HG02759 (cell line): ENCODE results near the gene SHCBP1L.

Source experiments
- ATAC-seq: cut with Tn5 transposase; IDR thresholded peaks from one replicate; pipeline ENCODE4 v1.9.1; 2021; ENCODE audit warnings: mild to moderate bottlenecking, moderate library complexity; ENCODE audit not compliant: unreplicated experiment

Gene SHCBP1L

GRCh38 chr1:182952677-182953444 is at the start of gene SHCBP1L:
Gene SHCBP1L (minus strand): TSS chr1:182953166. CDS start chr1:182953133, 33 bp downstream.
- ATAC-seq: no peak

DNA sequence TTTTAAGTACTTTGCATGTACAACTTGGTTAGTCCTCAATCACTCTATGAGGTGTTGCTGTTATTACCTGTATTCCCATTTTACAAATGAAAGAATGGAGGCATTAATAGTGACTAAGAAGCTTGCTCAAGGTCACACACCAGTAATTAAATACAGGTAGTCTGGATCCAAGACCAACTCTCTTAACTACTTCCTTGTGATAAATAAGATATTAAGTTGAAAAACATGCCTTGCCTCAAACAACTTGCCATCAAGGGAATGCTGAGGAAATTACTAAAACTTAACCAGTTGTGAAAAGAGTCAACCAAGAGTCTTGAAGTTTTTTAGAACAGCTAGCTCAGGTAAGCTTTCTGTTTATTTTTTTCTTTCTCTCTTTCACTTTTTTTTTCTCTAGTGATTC is 49.3 kb upstream of the SHCBP1L start:
- no peak for ATAC-seq

DNA sequence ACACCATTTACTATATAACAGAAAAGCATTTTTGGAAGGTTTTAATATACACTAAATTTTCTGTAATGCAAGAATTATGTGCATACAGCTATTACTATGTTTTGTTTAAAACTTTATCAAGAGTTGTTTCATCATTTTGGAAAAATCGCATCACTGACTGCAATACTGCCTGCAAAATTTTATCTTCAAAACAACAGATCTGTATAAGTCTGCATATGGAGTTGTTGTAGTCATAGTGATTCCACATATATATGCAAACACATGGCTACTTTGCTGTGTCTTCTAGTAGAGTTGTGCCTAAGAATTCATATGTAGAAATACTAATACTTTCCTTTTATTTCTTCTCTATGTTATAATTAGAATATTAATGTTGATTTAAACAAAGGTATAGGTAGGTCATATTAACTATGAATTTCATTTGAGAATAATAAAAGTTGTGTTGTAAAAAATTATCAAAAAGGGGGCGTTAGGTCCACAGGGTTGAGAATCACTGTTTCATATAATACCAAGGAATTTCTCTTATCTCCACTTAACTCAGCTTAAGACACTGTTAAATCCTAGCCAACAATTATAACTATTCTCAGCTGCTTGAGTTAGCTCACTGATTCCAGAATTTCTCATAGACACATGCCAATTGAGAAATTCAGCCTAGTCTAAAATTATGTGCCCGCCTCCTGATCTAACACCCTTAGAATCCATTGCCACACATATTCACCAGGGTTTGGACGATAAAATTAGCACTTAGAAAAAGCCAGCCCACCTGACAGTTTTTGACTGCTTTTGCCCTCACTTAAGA is 47.4 kb upstream of the SHCBP1L start:
- ATAC-seq: no peak

DNA sequence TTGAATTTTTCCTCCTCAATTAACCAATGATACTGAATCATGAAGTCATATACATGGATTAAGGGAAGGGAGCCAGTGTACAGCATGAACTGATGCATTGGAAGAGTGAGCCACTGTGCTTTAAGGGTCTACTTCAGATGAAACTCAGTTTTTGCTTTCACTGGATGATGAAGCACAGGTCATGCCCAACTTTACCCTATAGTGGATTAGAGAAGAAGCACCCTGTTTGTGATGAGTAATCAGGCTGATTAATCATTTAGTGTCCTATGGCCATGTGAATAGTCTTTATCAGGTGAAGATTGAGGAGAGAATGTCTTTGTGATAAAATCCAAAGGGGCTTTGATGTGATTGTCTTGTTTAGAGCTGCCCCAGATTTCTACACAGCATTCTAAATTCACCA is 45.5 kb upstream of the SHCBP1L start:
- no peak for ATAC-seq

- no peak for ATAC-seq
Measured at GRCh38 chr1:182996816-182997215, 43.9 kb upstream of the SHCBP1L start.

- ATAC-seq: no peak
Measured at GRCh38 chr1:182995894-182996293, 42.9 kb upstream of the SHCBP1L start.

GRCh38 chr1:182993746-182994145 is 40.8 kb upstream of the SHCBP1L start:
- no peak for ATAC-seq

- no peak for ATAC-seq
Measured at GRCh38 chr1:182990413-182991144, 37.6 kb upstream of the SHCBP1L start.

GRCh38 chr1:182985876-182986275 is 32.9 kb upstream of the SHCBP1L start:
- no peak for ATAC-seq

DNA sequence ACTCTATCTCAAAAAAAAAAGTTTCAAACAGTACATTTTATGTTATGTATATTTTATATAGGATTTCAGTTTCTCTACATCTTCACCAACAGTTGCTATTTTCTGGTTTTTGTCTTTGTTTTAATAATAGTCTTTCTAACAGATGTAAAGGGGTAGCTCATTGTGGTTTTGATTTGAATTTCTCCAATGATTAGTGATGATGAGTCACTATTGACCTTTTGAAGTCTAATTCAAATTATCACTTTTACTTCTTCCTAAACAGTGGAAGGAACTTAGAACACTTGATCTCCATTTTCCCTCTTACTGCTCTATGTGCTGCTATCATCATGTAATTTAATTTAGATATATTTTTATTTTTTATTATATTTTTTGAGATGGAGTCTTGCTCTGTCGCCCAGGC is 31.7 kb upstream of the SHCBP1L start:
- ATAC-seq: no peak

DNA sequence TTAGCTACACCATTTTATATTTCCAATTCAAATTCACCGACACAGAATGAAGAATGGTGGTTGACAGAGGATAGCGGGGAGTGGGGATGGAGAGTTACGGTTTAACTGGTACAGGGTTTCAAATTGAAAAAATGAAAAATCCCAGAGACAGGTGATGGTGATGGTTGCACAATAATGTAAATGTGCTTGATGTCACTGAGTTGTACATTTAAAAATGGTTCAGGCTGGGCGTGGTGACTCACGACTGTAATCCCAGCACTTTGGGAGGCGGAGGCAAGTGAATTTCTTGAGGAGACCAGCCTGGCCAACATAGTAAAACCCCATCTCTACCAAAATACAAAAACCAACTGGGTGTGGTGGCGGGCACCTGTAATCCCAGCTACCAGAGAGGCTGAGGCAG is 31.2 kb upstream of the SHCBP1L start:
- ATAC-seq: no peak

DNA sequence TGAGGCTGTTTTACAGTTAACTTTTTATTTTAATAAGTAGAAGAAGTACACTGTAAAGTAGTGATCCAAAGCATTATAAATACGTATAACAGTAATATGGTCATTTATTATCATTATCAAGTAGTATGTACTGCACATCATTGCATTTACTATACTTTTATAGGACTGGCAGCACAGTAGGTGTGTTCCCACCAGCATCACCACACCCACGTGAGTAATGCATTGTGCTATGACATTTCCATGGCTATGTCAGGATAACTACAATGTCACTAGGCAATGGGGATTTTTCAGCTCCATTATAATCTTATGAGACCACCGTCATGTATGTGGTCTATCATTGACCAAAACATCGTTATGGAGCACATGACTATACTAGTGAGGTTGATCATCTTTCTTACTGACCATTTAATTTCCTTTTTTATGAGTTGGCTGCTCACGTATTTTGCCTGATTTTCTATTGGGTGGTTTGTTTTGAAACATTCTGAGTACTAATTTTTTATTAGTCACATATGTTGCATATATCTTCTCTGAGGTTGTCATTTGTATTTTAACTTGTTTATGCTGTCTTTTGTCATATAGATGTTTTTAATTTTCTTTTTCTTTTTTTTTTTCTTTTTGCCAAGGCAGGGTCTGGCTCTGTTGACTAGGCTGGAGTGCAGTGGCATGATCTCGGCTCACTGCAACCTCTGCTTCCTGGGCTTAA is 25.3 kb upstream of the SHCBP1L start:
- no peak for ATAC-seq

DNA sequence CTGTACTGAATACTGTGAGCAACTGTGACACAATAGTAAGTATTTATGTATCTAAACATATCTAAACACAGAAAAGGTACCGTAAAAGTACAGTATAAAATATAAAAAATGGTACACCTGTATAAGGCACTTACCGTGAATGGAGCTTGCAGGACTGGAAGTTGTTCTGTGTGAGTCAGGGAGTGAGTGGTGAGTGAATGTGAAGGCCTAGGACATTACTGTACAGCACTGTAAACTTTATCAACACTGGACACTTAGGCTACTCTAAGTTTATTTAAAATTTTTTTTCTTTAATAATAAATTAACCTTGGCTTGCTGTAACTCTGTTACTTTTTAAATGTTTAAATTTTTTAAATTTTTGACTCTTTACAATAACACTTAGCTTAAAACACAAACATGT is 24.5 kb upstream of the SHCBP1L start:
- no peak for ATAC-seq

- ATAC-seq: no peak
Measured at GRCh38 chr1:182974506-182975191, 21.7 kb upstream of the SHCBP1L start.

- no peak for ATAC-seq
Measured at GRCh38 chr1:182972829-182973228, 19.9 kb upstream of the SHCBP1L start.

GRCh38 chr1:182972231-182972630 is 19.3 kb upstream of the SHCBP1L start:
- no peak for ATAC-seq

- no peak for ATAC-seq
Measured at GRCh38 chr1:182971219-182971618, 18.3 kb upstream of the SHCBP1L start.

DNA sequence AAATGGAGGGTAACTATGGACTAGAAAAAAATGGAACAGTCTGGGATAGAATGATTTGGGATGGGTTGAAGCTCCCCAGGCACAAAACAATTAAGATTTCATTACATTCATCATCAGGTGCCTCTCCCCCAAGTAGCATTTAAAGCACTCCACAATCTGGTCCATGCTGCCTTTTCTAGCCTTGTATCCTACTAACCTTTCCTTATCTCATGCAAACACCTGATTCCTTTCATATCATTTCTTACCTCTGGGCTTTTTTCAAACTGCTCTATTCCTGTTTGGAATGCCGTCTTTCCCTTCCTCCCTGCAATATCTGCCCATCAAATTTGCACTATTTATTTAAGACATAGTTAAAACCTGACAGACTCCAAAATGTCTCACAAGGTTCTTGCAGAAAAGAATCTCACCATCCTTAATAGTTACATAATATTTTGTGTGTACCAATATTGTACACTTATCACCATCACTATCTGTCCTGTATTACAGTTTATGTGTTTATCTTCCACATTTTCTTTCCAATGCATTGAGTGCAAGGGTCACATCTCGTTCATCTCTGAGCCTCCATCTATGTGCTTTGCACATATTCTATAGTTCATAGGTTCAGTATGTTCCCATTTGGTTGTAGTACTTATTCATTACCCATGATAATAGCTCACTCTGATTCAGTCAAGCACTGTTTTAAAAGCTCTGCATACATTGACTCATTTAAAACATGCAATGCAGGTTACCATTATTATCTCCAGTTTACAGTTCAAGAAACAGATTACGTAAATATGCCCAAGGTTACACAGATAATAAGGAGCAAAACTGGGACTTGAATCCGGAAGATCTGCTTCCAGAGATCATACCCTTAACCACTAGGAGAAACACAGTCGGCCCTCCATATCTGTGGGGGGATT is 16.1 kb upstream of the SHCBP1L start:
- no peak for ATAC-seq

GRCh38 chr1:182968151-182968741 is 15.3 kb upstream of the SHCBP1L start:
- no peak for ATAC-seq
